NCI-H2227 treated with DMSO at 0.1 percent for 48 hours (cell line): Measurements from ENCODE around the gene SLC41A3.
A peak's percentile ranks its signal among the peaks of the same experiment; 100 is the strongest.
"Not testable (repeated sequence)": the region's sequence is repeated elsewhere in the genome, so short reads cannot be mapped to it uniquely, and the experiment has no call there.

Experiments used
- DNase-seq: peaks from one replicate; lab custom pipeline; 2025; lab: John Stamatoyannopoulos, UW

Gene SLC41A3

GRCh38 chr3:126003447-126004190 lies 80.3 kb downstream of the SLC41A3 start:
- no peak for DNase-seq

GRCh38 chr3:126002189-126002588 lies 81.7 kb downstream of the SLC41A3 start:
- no peak for DNase-seq

DNA sequence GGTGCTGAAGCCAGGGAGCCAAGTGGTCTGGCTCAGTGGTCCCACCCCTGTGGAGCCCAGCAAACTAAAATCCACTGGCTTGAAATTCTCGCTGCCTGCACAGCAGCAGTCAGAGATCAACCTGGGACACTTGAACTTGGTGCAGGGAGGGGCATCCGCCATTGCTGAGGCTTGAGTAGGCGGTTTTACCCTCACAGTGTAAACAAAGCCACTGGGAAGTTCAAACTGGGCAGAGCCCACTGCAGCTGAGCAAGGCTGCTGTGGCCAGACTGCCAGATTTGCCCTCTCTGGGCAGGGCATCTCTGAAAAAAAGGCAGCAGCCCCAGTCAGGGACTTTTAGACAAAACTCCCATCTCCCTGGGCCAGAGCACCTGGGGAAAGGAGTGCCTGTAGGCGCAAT lies 87.2 kb downstream of the SLC41A3 start:
- DNase-seq: not testable (repeated sequence)

GRCh38 chr3:125990253-125990970 lies 93.5 kb downstream of the SLC41A3 start:
- DNase-seq: peak; percentile 71

DNA sequence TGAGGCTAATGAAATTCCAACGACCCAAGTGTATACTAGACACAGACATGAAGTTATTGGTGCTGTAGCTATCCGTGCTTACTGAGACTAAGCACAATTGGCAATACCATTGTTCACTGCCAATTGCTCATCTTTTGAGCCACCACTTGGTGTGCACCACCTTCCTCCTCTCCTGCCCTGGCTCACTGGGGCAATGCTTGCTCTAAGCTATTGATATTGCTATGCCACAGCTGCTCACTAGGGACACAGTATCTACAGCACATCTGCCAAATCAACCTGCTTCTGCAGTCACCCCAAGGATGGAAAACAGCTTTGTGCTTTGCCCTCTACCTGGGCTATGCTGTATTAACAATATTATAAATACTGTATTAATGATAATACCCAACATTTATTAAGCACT lies 99.0 kb downstream of the SLC41A3 start:
- DNase-seq: not testable (repeated sequence)

DNA sequence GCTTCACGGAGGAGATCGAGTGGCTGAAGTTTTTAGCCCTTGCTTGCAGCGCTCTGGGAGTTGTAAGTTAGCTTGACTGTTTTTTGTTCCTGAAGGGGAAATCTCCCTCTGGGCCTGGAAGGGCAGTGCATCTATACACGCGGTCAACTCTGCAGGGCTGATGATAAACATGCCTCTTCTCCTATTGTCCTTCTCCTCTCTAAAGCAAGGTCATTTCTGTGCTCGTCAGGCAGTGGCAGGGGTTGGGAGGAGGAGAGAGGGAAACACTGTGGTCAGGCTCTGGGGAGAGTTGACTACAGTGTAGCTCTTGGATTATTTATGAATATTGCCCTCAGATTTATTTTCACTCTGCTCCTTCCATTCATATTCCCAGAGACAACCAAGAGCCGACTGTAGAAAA lies 106.8 kb downstream of the SLC41A3 start:
- DNase-seq: not testable (repeated sequence)

DNA sequence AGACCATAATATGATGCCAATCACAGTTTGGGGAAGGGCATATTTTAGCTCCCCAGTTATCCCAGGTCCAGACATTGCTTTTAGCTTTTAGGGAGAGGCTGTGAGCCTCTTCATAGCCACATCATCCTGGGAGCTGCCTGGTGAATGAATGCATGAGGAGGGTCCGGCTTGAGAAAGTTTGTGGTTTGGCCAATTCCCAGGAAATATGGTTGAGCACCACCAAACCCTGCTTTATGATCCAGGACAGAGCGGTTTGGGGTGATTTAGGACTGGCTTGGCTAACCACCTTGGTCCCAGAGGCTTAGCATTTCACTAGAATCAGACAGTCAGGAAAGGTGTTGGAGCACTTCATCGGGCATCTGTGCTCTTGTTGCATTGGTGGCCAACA lies 107.9 kb downstream of the SLC41A3 start:
- DNase-seq: not testable (repeated sequence)

- DNase-seq: not testable (repeated sequence)
Observed at GRCh38 chr3:125975245-125976002, 108.5 kb downstream of the SLC41A3 start.

GRCh38 chr3:125971997-125972944 lies 111.7 kb downstream of the SLC41A3 start:
- DNase-seq: peak; percentile 24

- not testable (repeated sequence) for DNase-seq
Observed at GRCh38 chr3:125968701-125969592, 115.0 kb downstream of the SLC41A3 start, which contains the start of gene ROPN1B. Gene ROPN1B (plus strand): TSS chr3:125969178. CDS start chr3:125972055, 2,877 bp downstream.

- DNase-seq: not testable (repeated sequence)
Observed at GRCh38 chr3:125968121-125968520, 115.8 kb downstream of the SLC41A3 start.

DNA sequence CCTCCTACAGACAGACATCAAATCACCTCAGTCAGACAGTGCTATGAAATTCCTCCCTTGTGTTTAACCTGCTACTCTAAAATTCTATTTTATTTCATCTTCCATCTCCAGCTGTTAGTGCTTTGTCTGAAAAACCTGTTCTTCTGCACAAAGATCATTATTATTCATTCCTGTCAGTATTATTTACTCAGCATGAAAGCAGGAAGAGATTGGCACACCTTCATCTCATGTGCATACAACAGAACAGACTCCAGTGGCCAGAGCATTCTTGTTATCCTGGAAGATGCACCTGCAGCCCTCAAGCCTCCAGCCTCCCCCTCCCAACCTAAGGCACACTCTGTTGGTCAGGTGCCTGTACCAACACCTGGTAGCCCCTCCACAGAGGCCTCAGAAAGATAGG lies 116.8 kb downstream of the SLC41A3 start:
- DNase-seq: no peak

GRCh38 chr3:125965505-125965904 lies 118.4 kb downstream of the SLC41A3 start:
- DNase-seq: no peak

GRCh38 chr3:125963834-125964233 lies 120.1 kb downstream of the SLC41A3 start:
- not testable (repeated sequence) for DNase-seq

DNA sequence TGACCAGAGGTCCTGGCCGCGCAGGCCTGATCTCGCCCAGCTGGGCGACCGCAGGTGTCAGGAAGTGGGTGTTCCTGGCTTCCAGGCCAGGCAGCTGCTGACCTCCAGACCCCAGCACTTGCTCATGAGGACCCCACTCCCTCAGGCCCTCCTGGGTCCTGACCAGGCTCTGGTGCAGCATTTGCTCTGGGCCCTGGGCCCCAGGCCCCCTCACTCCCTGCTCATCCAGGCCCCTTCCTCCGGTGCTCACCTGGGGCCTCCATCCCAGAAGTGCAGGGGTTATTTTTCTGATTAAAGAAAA lies 122.7 kb downstream of the SLC41A3 start:
- DNase-seq: no peak

DNA sequence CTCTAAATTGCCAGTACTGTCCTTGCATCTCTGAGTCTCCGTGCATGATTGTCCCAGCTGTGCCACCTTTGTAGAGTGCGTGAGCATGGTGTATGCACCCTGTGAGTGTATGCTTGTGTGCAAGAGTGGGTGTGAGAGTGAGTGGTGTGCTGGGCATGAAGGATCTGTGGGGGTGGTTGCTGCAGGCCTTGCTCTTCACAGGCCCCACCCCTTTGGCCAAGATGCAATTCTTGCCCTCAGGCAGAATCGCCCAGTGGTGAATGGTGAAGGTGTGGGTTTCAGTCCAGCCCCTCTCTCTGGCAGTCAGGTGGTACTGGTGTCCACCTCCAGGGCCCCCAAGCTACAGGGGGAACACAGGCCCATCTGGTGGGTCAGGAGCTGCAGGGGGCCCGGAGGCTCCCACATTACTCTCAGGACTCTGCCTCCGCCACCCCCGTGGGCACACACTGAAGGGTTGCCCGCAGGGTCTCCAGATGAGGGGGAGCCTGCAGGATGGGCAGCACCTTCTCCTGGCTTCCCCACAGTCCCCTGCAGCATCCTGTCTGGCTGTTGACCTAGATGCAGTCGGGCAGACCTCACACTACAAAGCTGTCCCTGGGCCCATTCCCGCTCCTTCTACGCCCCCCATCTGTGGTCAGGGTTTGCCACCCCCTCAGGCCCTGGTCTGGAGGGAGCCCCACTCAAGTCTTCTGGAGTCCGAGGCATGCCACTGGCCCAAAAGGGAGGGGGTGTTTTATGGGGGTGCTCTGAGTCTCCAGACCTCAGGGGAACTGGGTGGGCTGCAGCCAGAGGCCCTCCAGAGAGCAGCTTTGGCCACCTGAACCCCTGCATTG lies 123.3 kb downstream of the SLC41A3 start:
- DNase-seq: no peak

- DNase-seq: no peak
Observed at GRCh38 chr3:125960066-125960424, 123.9 kb downstream of the SLC41A3 start.

- DNase-seq: no peak
Observed at GRCh38 chr3:125959317-125960065, 124.4 kb downstream of the SLC41A3 start.
